Measurements from ENCODE around the gene TAF10.

TAF10 gene

GRCh38 chr11:6640036-6640984 lies 28.3 kb upstream of the TAF10 start:
- DNase-seq, result no peak

GRCh38 chr11:6638429-6638828 lies 26.4 kb upstream of the TAF10 start:
- no peak for DNase-seq

DNA sequence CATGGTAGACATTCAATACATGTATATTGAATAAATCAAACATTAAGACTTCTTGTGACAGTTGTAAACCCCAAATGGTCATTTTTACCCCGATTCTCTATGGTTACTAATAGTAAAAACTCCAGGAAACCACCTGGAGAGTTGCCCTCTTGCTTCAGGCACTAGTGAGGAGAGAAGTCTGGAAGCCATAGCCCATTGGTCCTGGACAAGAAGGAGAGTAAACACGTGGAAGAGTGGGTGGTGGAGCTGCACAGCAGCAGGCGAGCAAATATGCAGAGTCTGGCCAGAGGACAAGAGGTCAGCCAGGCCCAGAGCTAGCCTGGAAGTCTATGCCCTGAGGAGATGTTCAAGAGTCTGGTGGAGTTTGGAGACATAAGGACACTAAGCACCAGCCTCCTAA lies 25.9 kb upstream of the TAF10 start:
- DNase-seq, result no peak

GRCh38 chr11:6636480-6636879 lies 24.5 kb upstream of the TAF10 start:
- no peak for DNase-seq

- DNase-seq, result no peak
Observed at GRCh38 chr11:6635082-6635932, 23.3 kb upstream of the TAF10 start.

- DNase-seq, result no peak
Observed at GRCh38 chr11:6634534-6634933, 22.5 kb upstream of the TAF10 start.

GRCh38 chr11:6633422-6634408 lies 21.7 kb upstream of the TAF10 start:
- DNase-seq, result no peak

DNA sequence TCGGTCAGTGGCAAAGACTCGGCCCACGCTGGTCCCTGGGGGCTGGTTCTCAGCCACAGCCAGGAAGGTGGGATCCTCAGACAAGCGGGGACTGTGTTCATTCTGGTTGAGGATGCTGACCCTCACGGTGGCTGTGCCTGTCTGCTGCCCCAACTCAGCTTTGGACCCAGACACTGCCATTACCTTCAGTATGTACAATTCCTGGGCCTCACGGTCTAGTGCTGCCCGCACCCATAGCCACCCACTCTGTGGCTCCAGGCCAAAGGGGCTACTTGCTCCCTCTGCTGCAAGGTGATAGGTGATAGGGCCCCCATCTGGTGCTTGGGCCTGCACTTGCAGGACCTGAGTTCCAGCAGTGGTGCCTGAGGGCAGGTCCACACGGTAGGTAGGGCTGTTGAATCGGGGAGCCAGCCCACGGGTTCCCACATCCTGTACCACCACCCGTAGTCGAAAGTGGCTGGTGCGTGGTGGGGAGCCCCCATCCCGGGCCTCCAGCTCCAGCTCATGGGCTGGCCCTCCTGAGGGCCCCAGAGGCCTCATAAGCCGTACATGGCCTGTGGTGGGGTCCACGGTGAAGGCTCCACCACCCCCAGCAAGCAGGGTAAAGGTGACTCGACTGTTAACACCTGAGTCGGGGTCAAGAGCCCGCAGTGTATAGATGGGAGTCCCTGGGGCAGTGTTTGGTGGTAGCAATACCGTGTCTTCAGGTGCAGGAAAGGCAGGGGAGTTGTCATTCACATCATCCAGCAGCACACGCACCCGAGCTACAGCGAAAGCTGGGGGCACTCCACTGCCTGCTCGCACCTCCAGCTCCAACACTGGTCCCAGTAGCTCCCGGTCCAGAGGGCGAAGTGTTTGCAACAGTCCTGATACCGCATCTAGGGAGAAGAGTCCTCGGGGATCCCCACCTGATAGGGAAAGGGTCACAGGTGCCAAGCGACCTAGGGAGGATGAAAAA lies 20.4 kb upstream of the TAF10 start:
- no peak for DNase-seq

DNA sequence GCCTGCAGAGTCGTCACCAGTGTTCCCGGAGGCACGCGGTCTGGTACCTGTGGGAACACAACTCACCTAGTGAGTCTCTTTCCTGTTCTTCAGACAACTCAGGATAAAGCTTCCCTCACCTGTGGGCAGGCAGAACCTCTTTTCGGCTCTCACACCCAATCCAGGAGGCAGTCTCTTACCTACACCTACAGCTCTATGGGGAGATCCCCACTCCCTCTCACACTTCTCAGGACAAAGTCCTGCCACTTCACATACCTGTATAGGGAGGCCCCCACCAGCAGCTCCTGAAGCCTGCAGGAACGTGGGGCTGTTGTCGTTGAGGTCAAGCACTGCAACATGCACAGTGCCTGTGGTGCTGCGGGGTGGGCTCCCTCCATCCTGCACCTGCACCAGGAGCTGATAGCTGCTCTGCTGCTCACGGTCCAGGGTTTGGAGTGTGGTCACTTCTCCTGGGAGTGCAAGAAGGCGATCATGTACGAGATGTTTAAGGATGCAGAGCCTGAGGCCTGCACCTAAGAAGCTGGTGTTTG lies 19.4 kb upstream of the TAF10 start:
- DNase-seq, result no peak

- no peak for DNase-seq
Observed at GRCh38 chr11:6630632-6631291, 18.7 kb upstream of the TAF10 start.

GRCh38 chr11:6629892-6630631 lies 18.0 kb upstream of the TAF10 start:
- peak; percentile 58 for DNase-seq

GRCh38 chr11:6629573-6629891 lies 17.5 kb upstream of the TAF10 start:
- no peak for DNase-seq

- no peak for DNase-seq
Observed at GRCh38 chr11:6628526-6628925, 16.5 kb upstream of the TAF10 start.

DNA sequence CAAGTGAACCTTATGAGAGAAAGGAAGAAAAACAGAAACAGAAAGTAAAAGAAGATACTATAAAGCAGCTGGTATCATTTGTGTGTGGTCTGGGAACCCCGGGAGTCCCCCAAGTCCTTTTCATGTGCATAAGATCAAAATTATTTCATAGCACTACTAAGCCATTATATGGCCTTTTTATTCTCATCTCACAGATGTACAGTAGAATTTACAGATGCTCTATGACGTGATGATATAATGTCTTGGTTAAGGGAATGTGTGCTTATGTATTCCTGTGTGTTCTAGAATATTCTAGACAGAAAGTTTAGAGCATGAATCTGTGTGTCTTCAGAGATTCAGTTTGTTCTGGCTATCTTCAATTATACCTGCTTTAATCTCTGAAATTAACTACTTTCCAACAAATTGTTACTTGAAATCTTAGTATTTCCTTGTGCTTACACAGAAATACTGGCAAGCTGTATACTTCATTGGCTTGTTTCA lies 15.8 kb upstream of the TAF10 start:
- DNase-seq, result no peak

GRCh38 chr11:6626971-6627761 lies 15.2 kb upstream of the TAF10 start:
- no peak for DNase-seq

- DNase-seq, result no peak
Observed at GRCh38 chr11:6625832-6626420, 13.9 kb upstream of the TAF10 start.

GRCh38 chr11:6625156-6625831 lies 13.3 kb upstream of the TAF10 start:
- DNase-seq, result no peak
